NB4 (cell line): ENCODE data around the gene CELSR1.

Experiments used
- DNase-seq: peaks from one replicate; pipeline ENCODE4 v3.0.0; 2010; ENCODE audit warnings: low read depth
- H3K4me3 ChIP-seq: one replicate; pipeline ENCODE4 v1.5.1; 2011; ENCODE audit warnings: mild to moderate bottlenecking, low read depth, low read length, moderate library complexity
- MYC ChIP-seq: IDR thresholded peaks from 2 replicates; pipeline ENCODE4 v1.6.1; 2011; ENCODE audit warnings: low read depth, low read length
- POLR2A ChIP-seq: IDR thresholded peaks from 2 replicates; pipeline ENCODE4 v1.6.1; 2011; ENCODE audit warnings: mild to moderate bottlenecking; ENCODE audit not compliant: insufficient read length; ENCODE audit errors: extremely low read depth
- TF ChIP-seq, protein P1 (sequence below): IDR thresholded peaks from one replicate; pipeline ENCODE4 v1.5.1; 2012; ENCODE audit warnings: low read depth, low read length
- TF ChIP-seq, protein P2 (sequence below): IDR thresholded peaks from 2 replicates; pipeline ENCODE4 v1.6.1; 2011; ENCODE audit warnings: low read depth, low read length

CELSR1 gene

DNA sequence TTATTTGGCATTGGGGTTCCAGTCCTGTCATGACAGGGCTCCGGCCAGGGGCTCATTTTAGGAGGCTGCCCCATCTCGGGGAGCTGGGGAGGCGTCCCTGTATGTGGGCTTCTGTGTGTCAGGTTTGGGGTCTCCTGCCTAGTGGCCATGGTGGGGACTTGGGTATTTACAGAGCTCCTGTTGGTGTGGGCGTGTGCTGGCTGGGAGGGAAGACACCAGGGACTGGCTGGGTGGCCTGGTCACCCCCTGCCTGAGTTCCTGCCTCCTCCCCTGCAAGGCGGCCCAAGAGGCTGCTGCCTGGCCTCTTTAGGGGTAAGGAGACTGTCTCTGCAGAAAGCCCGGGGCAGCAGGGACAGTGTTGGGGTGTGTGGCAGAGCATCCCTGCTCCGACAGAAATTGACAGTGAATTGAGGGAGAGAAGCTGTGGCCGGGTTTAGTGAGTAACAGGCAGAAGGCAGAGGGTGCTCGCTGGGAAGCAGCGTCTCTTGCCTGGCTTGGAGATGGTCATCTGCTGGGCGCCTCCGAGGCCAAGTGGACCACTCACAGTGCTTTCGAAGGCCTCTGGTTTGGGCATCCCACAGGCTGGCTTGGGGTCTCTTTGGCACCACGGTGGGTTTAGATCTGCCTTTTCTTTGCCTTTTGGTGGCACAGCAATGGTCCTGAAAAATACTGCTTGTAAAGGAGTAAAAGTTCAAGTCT, 42.5 kb upstream of the CELSR1 start:
- H3K4me3 ChIP-seq: no peak overlapping the region
- DNase-seq: peak; percentile 31
- TF ChIP-seq, protein P1, sequence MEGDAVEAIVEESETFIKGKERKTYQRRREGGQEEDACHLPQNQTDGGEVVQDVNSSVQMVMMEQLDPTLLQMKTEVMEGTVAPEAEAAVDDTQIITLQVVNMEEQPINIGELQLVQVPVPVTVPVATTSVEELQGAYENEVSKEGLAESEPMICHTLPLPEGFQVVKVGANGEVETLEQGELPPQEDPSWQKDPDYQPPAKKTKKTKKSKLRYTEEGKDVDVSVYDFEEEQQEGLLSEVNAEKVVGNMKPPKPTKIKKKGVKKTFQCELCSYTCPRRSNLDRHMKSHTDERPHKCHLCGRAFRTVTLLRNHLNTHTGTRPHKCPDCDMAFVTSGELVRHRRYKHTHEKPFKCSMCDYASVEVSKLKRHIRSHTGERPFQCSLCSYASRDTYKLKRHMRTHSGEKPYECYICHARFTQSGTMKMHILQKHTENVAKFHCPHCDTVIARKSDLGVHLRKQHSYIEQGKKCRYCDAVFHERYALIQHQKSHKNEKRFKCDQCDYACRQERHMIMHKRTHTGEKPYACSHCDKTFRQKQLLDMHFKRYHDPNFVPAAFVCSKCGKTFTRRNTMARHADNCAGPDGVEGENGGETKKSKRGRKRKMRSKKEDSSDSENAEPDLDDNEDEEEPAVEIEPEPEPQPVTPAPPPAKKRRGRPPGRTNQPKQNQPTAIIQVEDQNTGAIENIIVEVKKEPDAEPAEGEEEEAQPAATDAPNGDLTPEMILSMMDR: no peak
- TF ChIP-seq MYC (no peak), POLR2A (no peak)
- TF ChIP-seq, protein P2, sequence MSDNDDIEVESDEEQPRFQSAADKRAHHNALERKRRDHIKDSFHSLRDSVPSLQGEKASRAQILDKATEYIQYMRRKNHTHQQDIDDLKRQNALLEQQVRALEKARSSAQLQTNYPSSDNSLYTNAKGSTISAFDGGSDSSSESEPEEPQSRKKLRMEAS: no peak

DNA sequence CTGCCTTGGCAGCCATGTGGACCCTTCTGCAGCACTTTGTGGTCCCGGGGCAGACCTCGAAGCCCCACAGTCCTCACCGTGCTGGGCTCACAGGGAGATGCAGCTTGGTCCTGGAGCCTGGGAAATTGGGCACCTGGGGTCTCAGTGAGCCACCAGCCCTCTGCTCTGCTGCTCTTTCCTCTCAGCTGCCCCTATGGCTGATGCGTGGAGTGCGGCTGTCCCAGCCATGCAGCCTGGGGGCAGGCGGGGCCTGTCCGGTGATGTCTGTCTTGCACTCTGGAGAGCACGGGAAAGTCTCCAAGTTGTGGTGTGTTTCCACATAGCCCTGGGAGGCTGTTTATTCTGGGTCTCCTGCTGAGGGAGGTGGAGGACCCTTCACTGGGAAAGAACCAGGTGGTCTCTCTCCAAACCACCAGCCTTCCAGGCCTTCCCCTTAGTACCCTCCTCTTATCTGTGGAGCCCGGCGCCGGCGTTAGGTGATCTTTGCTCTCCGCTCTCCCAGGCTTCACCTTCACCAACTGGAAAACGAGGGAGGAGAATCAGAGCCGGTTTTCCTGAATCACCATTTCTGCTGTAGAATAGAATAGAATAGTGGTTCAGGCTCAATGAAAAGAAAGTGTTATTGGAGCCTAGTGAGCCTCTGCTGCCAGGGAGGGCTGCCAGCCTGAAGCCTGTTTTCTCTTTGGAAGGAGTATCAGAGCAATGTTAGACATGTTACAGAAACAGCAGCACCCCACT, 41.6 kb upstream of the CELSR1 start:
- peak overlapping the region; percentile 71 for H3K4me3 ChIP-seq
- peak; percentile 34 for DNase-seq
- TF ChIP-seq MYC: no peak
- no peak for TF ChIP-seq POLR2A
- TF ChIP-seq, protein P1: no peak
- TF ChIP-seq, protein P2: no peak

DNA sequence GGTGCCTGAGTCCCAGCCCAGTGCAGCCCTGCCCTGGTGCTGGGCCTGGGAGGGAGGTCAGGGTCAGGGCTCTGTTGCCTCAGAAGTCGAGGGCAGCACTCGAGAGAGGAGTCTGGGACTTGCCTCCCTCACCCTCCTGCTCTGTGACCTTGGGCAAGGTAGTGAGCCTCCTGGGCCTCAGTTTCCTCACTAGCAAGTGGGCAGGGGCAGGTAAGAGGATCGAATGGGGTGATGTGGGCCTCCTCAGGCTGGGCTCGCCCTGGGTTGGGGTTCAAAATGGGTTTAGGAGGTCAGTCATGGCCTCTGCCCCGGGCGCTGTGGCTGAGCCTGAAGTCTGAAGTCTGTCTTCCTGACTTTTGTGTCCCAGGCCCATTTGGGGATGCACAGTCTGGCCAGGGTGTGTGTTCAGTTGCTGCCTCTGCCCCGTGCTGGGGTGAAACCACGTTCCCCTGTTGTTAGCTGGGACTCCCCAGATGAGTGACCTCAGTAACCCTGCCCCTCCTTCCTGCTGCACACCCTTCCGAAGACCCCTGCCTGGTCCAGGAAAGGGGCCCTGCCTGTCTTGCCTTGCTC, 40.9 kb upstream of the CELSR1 start:
- TF ChIP-seq POLR2A (no peak), MYC (no peak)
- TF ChIP-seq, protein P1: no peak
- TF ChIP-seq, protein P2: no peak
- peak; percentile 28 for DNase-seq
- H3K4me3 ChIP-seq: peak overlapping the region; percentile 71

DNA sequence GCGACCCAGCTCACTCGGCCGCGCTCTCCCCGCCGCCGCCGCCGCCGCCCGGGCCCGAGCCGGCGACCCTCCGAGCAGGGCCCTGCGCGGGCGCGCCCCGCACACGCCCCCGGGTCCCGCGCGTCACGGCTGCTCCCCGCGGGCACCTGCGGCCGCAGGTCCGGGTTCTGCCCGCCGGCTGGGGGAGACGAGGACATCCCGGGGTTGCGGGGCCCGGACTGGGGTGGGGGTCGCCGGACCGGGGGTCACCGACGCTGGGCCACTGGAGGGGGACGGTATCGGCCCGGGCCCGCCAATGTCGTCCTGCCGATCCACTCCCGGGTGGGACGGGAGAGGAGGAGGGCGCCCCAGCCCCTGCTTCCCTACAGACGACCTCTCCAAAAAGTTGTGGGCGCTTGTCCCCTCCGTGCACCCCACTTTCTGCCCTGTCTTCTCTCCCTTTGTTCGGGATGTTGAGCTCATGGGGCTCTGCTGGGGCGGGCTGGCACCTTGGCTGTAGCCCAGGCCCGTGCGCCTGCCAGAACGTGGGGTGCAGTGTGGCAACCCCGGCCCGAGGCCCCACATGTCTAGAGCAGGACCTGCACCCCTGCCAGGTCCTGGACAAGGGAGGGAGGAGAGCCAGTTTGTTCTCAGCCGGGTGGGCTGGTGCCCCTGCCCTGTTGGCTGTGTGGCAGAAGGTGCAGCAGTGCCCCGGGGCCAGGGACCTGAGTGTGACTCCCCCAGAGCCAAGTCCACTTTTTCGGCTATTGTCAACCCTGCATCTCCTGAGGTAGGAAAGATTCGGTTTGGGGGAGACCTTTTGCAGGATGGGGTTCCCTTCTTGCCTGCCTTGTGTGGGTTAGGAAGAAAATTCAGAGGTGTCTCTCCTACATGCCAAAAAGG, 40.2 kb upstream of the CELSR1 start:
- TF ChIP-seq POLR2A: no peak
- DNase-seq: peak; percentile 35
- H3K4me3 ChIP-seq: peak overlapping the region; percentile 71

DNA sequence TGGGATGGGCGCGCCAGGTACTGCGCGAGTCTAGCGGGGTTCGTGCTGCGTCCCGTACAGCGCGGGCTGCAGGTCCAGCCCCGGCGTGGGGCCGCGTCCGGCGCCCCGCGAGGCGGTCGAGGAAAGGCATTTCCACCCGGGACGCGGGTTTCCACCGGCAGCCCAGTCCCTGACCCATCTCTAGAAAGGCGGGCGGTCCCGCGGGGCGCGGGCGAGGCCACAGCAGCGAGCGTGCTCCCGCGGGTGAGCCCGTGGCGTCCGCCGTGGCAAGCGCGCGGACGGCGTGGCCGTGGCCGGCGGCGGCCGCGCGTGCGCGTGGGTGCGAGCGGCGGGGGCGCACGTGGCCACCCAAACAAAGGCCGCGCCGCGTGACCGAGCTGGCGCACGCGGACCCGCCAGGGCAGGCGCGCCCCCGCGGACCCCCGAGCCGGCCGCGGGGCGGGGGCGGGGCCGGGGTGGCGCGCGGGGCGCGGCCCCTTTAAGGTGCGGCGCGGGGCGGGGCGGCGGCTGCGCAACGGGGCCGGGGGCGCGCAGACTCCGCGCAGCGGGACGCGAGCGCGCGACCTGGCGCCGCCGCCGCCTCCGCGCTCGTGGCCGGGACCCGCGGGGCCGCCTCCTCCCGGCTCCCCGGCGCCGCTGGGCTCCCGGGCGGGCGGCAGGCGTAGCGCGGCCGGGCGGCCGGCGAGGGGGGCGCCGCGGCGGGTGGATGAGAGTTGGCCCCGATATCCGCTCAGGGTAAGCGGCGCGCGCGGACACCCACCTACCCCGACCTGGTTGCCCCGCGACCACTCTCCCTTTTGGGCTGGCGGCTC, 39.3 kb upstream of the CELSR1 start:
- peak overlapping the region; percentile 32 for H3K4me3 ChIP-seq
- TF ChIP-seq MYC: no peak
- TF ChIP-seq POLR2A: no peak
- TF ChIP-seq, protein P1: no peak
- TF ChIP-seq, protein P2: no peak
- peak; percentile 66 for DNase-seq
